ENCODE results near the gene CEP164. TPM values are rescaled to one million over a fixed set of nuclear protein-coding genes. Genes with fewer than 3 reads are reported as not detected.

The CEP164 gene
- total and polyA plus RNA-seq, 2 experiments from 2014 or later, result 13.9 to 23.8 TPM

DNA sequence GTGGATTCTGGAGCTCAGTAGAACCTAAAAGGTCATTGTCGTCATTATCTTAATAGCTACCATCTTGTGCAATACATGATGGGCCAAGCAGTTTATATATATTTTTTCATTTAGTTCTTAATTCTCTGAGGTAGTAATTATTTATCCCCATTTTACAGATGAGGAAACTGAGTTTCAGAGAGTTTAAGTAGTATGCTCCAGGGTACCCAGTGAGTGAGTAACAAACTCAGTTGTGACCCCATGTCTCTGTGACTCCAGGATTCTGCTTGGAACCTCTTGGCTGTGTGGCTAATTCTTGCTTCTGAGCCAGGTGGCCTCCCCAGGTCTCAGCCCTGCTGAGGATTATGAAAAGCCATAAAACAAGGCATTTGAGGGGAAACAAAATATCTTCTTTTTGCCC, 82.6 kb downstream of the CEP164 start:
- no peak overlapping the region for H3K4me3 Mint-ChIP-seq
- DNase-seq (ENCODE audit: low spot score), result no peak
- peaks cover 7% of the 10 kb centered on the region for H3K27me3 Mint-ChIP-seq (ENCODE audit: insufficient read depth, low read depth, poor library complexity)
- H3K36me3 Mint-ChIP-seq (ENCODE audit: low read depth), result peaks cover 40% of the 10 kb centered on the region
- Histone ChIP-seq H3K27me3 (ENCODE audit: insufficient read depth) (no peaks in the 10 kb centered on the region), H3K79me2 (replicated peaks; ENCODE audit: insufficient read depth) (no peaks in the 10 kb centered on the region), H3K4me1 (ENCODE audit: insufficient read depth) (no peaks in the 10 kb centered on the region), H4K20me1 (replicated peaks; ENCODE audit: insufficient read depth) (no peaks in the 10 kb centered on the region), H3F3A (replicated peaks; ENCODE audit: low read depth) (no peaks in the 10 kb centered on the region), H3K36me3 (ENCODE audit: insufficient read depth) (peaks cover 8% of the 10 kb centered on the region), H2AFZ (no peak overlapping the region), H3K27ac (ENCODE audit: low read depth) (no peak overlapping the region), H3K4me3 (no peak overlapping the region), H3K9me2 (ENCODE audit: insufficient read depth) (no peaks in the 10 kb centered on the region), H3K4me2 (no peak overlapping the region)
- no peak for ATAC-seq
- TF ChIP-seq STAT1 (IDR thresholded peaks at IDR 0.05; ENCODE audit: unreplicated experiment) (no peak), ZNF462 (CRISPR knock-in tag; IDR thresholded peaks at IDR 0.05) (no peak), EZH2 (IDR thresholded peaks at IDR 0.05; ENCODE audit: low read depth, unreplicated experiment) (no peak), JUNB (IDR thresholded peaks at IDR 0.05; ENCODE audit: unreplicated experiment) (no peak), POLR2AphosphoS5 (IDR thresholded peaks at IDR 0.05; ENCODE audit: low read depth) (no peak), REST (IDR thresholded peaks at IDR 0.05; ENCODE audit: unreplicated experiment) (no peak), NANOG (IDR thresholded peaks at IDR 0.05; ENCODE audit: borderline replicate concordance) (no peak), ZNF114 (CRISPR knock-in tag; IDR thresholded peaks at IDR 0.05) (no peak), ZNF331 (CRISPR knock-in tag; IDR thresholded peaks at IDR 0.05; ENCODE audit: low read depth) (no peak), ETS1 (IDR thresholded peaks at IDR 0.05) (no peak), CREB1 (CRISPR knock-in tag; IDR thresholded peaks at IDR 0.05; ENCODE audit: low read depth) (no peak), CTCF (conservative IDR thresholded peaks at IDR 0.05; ENCODE audit: low read depth in 2 of 2) (no peak), EZH2phosphoT487 (IDR thresholded peaks at IDR 0.05; ENCODE audit: unreplicated experiment) (no peak)
- H3K27ac Mint-ChIP-seq, result no peak overlapping the region
- peaks cover 21% of the 10 kb centered on the region for H3K4me1 Mint-ChIP-seq
- H3K9me3 Mint-ChIP-seq, result peaks cover 15% of the 10 kb centered on the region
